CD4-positive, alpha-beta T cell treated with Interleukin-21 for 1 hour (primary cell): ENCODE results near the gene DIAPH2.

Experiments
- DNase-seq: peaks from one replicate; pipeline ENCODE4 v3.0.0-alpha.2; 2020

The DIAPH2 gene

DNA sequence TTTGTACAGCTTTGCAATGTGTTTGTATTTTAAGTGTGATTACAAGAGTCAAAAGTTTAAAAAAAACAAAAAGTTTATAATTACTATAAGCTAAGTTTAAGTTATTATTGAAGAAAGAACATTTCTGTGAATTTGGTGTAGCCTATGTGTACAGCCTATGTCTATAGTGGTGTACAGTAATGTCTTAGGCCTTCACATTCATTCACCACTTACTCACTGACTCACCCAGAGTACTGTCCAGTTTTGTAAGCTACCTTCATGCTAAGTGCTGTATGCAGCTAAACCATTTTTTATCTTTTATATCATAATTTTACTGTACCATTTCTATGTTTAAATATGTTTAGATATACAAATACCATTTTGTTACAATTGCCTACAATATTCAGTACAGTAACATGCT, 381.3 kb downstream of the DIAPH2 start:
- no peak for DNase-seq

- DNase-seq = no peak
Observed at GRCh38 chrX:97066381-97066780, 381.7 kb downstream of the DIAPH2 start.

- no peak for DNase-seq
Observed at GRCh38 chrX:97070346-97070745, 385.7 kb downstream of the DIAPH2 start.

DNA sequence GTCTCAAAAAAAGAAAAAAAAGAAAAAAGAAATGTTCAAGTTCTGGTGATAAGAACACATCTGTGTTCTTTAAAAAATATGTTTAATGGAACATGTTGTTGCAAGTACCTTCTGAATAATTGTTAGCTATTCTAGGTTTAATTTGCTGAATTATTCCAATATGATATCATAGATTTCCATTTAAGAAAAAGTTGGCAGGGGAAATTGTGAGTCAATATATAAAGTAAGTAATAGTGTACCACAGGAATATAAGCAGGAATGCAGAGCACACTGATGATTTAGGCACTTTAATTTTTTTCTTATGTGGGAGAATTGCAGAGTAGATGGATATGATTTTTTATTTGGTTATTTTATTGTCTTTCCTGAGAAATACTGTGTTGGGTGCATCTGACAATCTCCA, 389.8 kb downstream of the DIAPH2 start:
- no peak for DNase-seq

DNA sequence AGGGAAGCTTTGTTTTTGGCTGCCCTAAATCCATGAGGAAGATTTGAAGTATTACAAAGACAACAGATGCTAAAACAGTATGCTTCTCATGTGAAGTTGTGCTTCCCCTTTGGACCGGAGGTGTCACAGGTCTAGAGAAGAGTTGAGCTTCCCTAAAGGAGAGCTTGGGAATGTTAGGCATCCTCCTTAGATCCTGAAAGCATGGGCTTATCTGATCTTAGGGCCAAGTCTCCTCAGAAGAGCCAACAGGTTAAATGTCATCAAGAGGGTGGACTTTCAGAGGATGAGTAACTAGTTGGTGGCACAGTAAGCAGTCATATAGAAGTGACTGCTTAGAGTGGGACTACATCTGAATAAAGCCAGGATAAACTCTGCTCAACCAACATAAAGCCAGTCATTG, 404.5 kb downstream of the DIAPH2 start:
- no peak for DNase-seq

GRCh38 chrX:97096385-97096784, 411.7 kb downstream of the DIAPH2 start:
- DNase-seq = no peak

- DNase-seq = no peak
Observed at GRCh38 chrX:97102938-97103337, 418.3 kb downstream of the DIAPH2 start.

- DNase-seq = no peak
Observed at GRCh38 chrX:97109730-97110129, 425.1 kb downstream of the DIAPH2 start.

DNA sequence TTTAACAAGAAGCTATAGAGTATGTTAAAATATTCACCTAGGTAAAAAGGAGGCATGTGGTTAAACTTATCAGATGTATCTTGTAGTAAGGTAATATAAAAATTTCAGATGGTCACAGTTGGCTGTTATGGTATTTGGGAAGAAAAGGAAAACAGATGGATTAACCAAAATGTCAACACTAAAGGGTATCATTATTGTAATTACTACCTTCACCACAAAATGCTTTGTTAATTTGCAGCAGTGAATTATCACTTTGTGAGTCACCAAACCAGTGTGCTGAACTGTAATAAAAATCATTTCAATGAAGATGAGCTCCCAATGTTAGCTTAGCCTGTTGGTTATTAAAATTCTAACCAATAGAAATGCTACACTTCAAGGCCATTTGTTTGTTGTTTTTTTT, 432.9 kb downstream of the DIAPH2 start:
- DNase-seq = no peak

- no peak for DNase-seq
Observed at GRCh38 chrX:97119474-97120109, 434.9 kb downstream of the DIAPH2 start.

DNA sequence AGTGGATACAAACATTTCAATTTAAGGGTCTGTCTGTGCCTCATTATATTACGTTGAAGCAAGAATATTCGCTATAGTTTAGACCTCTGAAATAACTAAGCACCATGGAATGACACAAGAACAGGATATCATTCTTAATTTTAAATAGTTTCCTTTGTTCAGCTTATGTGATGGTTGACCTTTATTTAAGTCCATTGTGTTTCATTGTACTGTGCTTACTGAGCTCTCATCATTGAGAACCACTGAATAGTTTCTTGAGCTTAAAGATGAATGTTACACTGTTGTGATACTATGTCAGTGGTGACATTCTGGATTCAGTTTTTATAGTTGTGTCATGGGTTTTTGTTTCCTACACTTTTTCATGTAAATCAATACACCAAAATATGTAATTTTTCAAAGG, 438.4 kb downstream of the DIAPH2 start:
- DNase-seq = no peak

- DNase-seq = no peak
Observed at GRCh38 chrX:97126020-97126419, 441.4 kb downstream of the DIAPH2 start.

DNA sequence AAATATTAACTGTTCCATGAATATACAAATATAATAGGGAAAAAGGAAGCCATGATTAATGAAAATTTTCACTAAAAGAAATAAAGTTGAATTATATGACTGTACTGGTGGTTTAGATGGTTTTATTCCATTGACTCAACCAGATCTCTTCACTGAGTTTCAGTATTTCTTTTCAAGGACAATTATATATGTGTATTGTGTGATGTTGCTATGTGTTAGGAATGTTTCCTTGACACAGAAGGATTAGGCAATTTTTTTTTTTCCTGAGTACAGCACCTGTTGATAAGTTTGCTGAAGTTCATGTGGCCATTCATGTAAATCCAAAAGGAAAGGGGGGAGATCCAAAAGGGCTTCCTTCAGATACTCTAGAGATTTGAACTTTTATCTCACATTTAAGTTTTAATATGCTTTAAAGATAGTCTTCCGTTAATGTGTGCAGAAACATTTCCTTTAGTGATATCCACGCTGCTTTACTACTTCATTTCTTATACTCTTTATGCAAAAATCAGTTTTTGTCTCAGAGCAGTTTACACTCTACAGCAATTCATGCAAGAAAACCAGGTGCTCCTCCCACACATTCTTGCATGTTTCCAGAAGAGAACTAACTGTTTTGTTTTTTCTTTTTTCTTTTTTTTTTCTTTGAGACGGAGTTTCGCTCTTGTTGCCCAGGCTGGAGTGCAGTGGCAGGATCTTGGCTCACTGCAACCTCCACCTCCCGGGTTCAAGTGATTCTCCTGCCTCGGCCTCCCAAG, 448.2 kb downstream of the DIAPH2 start:
- no peak for DNase-seq

DNA sequence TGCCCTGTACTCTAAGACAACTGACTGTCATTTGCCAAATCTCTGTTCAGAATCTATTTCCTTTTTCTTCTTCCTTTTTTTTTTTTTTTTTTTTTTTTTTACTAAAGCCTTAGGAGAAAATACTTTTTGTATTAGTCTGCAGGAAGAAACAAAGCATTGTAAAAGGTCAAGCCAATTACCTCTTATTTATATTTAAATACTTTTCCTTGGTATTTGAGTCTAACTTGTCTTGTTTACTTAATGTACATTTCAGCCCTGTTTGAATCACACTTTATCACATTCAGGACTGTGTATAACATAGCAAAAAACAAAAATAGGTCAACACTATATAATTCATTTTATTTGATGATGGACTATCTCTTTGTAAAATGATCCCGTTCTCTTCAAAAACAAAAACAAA, 461.3 kb downstream of the DIAPH2 start:
- DNase-seq = no peak

DNA sequence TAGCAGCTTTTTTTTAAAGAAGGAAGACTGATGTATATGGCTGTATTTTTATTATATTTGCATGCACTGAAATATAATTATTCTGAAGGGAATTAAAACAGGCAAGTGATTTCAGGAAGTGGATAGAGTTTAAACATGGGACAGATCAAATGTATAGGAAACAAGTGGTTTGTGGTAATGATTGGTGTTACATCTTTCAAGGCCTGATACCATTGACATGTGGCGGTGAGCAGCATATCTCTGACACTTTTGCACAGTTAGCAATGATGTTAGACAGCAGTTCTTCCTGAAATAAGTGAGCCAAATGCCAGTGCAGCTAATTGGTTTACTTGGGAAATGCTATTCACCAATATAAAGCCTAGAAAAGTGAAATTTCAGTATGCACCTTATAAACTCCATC, 471.2 kb downstream of the DIAPH2 start:
- no peak for DNase-seq

- no peak for DNase-seq
Observed at GRCh38 chrX:97158269-97158668, 473.6 kb downstream of the DIAPH2 start.

DNA sequence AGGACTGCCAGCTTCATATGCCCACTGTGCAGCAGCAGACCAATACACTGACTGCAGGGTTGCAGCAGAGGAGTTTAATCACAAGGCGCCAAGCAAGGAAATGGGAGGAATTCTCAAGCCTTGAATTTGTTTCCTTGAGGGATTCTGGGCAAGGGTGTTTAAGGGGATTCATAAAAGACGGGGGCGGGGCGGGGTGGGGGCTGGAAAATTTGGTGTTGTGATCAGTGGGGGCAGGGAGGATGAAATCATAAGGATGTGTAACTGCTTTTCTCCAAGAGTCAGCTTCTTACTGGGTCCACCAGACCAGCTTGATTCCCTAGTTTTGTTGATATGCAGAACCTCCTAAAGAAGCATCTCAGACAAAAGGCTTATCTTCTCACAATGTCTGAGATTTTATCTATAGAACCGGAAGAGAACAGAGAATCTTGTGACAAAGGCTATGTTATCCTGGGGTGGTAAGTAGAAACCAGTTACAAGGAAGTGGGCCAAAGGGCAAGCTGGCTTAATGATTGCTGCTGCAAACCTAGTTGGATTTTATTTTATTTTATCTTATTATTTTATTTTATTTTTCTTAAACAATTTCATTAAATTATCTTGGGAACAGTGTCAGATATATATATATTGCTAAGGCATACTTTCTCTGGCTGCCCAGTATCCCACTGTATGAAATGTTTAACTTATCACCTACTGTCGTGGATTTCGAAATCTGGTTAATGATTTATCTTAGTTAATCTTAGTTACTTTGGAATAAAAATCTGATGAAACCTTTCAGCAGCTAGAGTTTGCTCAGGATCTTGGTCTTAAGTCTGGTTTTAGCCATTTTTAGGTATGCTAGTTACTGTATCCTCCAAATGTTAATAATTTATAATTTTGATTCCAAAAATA, 475.5 kb downstream of the DIAPH2 start:
- DNase-seq = no peak

DNA sequence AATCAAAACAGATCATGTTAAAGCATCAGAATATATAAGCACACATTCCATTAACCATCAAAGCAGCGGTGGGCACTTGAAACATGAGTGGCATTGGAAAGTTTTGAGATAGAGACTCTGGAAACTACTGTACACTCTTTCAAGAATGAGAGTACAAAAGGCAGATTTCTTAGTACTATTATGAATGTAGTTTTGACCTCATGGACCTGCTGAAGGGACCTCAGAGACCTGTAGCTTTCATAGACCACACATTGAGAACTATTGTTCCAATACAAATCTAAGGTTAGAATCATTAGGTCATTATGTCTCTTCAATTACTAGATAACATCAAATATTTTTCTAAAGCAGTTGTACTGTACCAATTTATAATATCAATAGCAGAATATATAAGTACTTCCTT, 482.7 kb downstream of the DIAPH2 start:
- DNase-seq = no peak

DNA sequence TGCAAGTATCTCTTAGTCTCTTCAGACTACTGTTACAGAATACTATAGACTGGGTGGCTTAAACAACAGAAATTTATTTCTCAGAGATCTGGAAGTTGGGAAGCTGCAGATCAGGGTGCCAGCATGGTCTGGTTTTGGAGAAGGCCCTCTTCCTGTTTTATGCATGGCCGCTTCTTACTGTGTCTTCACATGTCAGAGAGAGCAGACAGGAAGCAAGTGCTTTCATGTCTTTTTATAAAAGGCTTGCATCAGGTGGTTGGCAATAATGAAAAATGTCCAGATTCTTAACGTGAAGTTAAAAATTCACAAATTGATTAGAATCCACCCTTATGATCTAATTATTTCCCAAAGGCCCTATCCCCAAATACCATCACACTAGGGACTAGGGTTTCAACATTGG, 484.0 kb downstream of the DIAPH2 start:
- DNase-seq = no peak

DNA sequence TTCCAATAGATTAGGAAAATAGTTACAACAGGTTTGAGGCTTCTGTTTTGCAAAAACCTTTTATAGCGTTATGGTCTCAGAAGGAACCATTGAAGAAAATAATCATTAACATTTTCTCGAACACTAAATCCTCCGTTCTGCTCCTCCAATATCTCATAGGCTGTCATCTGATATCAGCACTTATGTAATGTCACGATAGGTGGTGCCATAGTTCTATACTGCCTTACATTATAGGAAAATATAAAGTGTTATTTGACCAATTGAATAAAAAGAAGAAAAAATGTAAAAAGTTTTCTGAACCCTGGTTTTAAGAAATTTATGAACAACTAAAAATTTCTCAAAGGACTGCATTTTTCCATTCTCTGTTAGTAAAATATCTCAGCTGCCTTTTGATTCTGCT, 490.5 kb downstream of the DIAPH2 start:
- no peak for DNase-seq

- DNase-seq = no peak
Observed at GRCh38 chrX:97189668-97190067, 505.0 kb downstream of the DIAPH2 start.

- no peak for DNase-seq
Observed at GRCh38 chrX:97199501-97199900, 514.9 kb downstream of the DIAPH2 start.

DNA sequence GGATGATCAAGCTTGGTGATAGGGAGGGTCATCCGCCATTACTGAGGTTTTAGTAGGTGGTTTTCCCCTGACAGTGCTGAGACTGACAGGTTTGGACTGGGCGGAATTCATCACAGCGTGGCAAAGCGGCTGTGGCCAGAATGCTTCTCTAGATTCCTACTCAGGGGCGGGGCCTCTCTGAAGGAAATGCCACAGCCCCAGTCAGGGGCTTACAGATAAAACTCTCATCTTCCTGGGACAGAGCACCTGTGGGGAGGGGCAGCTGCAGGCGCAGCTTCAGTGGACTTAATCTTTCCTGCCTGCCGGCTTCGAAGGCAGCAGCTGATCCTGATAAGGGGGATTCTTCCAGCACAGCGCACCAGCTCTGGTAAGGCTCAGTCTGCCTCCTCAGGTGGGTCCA, 515.8 kb downstream of the DIAPH2 start:
- no peak for DNase-seq

DNA sequence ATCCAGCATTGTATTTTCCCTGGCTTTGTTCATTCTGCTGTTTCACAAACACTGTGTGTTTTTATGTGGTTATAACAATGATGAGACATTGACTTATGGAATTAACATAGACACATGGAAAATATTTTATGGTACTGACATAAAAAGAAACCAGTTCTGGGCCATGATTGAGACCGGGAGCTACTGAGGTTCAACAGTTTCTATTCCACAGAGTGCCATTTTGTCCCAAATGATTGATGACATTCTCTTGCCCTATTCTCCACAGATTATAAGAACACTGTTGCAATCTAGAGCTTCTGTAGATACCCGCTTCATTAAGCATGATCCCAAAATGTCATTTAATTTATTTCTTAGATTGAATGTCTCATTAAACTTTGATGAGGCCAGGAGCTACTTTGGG, 525.9 kb downstream of the DIAPH2 start:
- no peak for DNase-seq
